ENCODE results near the gene PPM1L. TPM values are rescaled to one million over a fixed set of nuclear protein-coding genes. Genes with fewer than 3 reads are reported as not detected.
"Not testable (repeated sequence)": the region's sequence is repeated elsewhere in the genome, so short reads cannot be mapped to it uniquely, and the experiment has no call there.

Gene PPM1L
- total and polyA plus RNA-seq, 2 donors: 20.2 to 24.2 TPM

DNA sequence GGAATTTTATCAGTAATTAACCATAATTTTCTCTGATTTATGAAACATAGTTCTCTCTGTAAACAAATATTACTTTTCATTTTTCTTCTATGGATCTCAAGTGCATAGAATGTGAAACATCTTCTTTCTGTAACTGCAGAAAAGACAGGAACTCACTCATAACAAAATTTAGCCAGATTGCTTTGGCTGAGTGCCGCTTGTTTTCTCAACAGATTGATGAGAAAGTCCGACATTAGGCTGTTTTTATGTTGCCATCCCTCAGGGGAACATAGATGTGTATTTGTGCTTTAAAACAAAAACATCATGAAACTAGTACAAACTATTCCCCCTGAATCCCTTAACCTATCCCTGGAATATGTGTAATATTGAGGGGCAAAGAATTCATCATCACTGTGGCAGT is 194.9 kb downstream of the PPM1L start:
- H3K27ac ChIP-seq (ENCODE audit: low read depth): no peak overlapping the region
- DNase-seq (ENCODE audit: extremely low spot score): no peak
- no peak overlapping the region for H3K4me3 ChIP-seq (ENCODE audit: low read depth, low read length)
- no peaks in the 10 kb centered on the region for H3K4me1 ChIP-seq (ENCODE audit: insufficient read depth)
- 85% methylated on average over 2 of the region's 2 CpGs for WGBS
- no peaks in the 10 kb centered on the region for H3K36me3 ChIP-seq (ENCODE audit: insufficient read depth)

- Histone ChIP-seq H3K27ac (ENCODE audit: low read depth) (no peak overlapping the region), H3K4me3 (ENCODE audit: low read depth, low read length) (no peak overlapping the region), H3K4me1 (ENCODE audit: insufficient read depth) (no peaks in the 10 kb centered on the region), H3K36me3 (ENCODE audit: insufficient read depth) (no peaks in the 10 kb centered on the region)
- no peak for DNase-seq (ENCODE audit: extremely low spot score)
- 75% methylated on average over 8 of the region's 8 CpGs for WGBS
Measured at GRCh38 chr3:160951642-160952487, 195.8 kb downstream of the PPM1L start.

- Histone ChIP-seq H3K4me1 (ENCODE audit: insufficient read depth) (no peaks in the 10 kb centered on the region), H3K27ac (ENCODE audit: low read depth) (no peak overlapping the region), H3K4me3 (ENCODE audit: low read depth, low read length) (no peak overlapping the region), H3K36me3 (ENCODE audit: insufficient read depth) (no peaks in the 10 kb centered on the region)
- DNase-seq (ENCODE audit: extremely low spot score): no peak
- 87% methylated on average over 3 of the region's 3 CpGs for WGBS
Measured at GRCh38 chr3:160953686-160954085, 197.7 kb downstream of the PPM1L start.

DNA sequence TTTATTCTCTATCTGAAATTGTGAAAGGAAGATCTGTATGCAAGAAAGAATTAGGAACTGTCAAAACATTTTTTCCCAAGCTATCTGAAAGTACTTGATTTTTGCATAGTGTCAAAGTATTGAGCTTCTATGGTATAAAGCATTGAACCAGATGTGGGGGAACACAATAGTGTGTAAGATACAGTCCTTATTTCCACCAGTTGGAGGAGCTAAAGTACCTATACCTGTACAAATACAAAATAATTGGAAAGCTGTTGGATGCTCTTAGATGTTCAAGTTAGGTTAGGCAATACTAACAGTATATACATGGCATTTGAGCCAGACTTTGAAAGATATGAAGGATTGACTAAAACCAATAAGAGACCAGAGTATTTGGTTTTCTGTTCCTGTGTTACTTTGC is 200.8 kb downstream of the PPM1L start:
- H3K36me3 ChIP-seq (ENCODE audit: insufficient read depth): no peaks in the 10 kb centered on the region
- DNase-seq (ENCODE audit: extremely low spot score): no peak
- no peak overlapping the region for H3K27ac ChIP-seq (ENCODE audit: low read depth)
- H3K4me3 ChIP-seq (ENCODE audit: low read depth, low read length): no peak overlapping the region
- no peaks in the 10 kb centered on the region for H3K4me1 ChIP-seq (ENCODE audit: insufficient read depth)

DNA sequence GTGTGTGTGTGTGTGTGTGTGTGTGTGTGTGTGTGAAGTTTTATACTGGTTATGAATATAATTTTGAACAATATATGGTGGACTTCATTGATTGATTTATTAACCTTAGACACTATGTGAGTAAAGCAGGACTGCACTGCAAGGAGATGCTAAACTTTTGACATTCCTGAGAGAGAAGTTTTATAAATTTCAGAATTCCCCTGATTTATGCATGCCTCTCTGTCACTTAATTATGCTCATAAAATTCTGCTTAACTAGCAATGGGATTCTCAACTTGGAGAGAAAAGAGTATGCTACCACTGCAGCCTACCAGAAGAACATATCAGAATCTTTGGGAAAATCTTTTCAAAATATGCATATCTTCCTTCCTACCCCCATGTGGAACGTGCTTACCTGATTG is 204.5 kb downstream of the PPM1L start:
- H3K4me3 ChIP-seq (ENCODE audit: low read depth, low read length): no peak overlapping the region
- no peak overlapping the region for H3K27ac ChIP-seq (ENCODE audit: low read depth)

GRCh38 chr3:160963949-160964348 is 207.9 kb downstream of the PPM1L start:
- Histone ChIP-seq H3K4me1 (ENCODE audit: insufficient read depth) (no peaks in the 10 kb centered on the region), H3K36me3 (ENCODE audit: insufficient read depth) (no peaks in the 10 kb centered on the region), H3K27ac (ENCODE audit: low read depth) (no peak overlapping the region), H3K4me3 (ENCODE audit: low read depth, low read length) (no peak overlapping the region)
- 17% methylated on average over 1 of the region's 1 CpG for WGBS
- no peak for DNase-seq (ENCODE audit: extremely low spot score)

More for the DNA sequence above, 204.5 kb downstream of the PPM1L start:
- 77% methylated on average over 1 of the region's 1 CpG for WGBS
- Histone ChIP-seq H3K4me1 (ENCODE audit: insufficient read depth) (no peaks in the 10 kb centered on the region), H3K36me3 (ENCODE audit: insufficient read depth) (no peaks in the 10 kb centered on the region)
- no peak for DNase-seq (ENCODE audit: extremely low spot score)

- Histone ChIP-seq H3K4me3 (ENCODE audit: low read depth, low read length) (no peak overlapping the region), H3K36me3 (ENCODE audit: insufficient read depth) (no peaks in the 10 kb centered on the region), H3K4me1 (ENCODE audit: insufficient read depth) (no peaks in the 10 kb centered on the region), H3K27ac (ENCODE audit: low read depth) (no peak overlapping the region)
- WGBS: 10% methylated on average over 2 of the region's 2 CpGs
- no peak for DNase-seq (ENCODE audit: extremely low spot score)
Measured at GRCh38 chr3:160968761-160969160, 212.7 kb downstream of the PPM1L start.

- Histone ChIP-seq H3K4me3 (ENCODE audit: low read depth, low read length) (no peak overlapping the region), H3K27ac (ENCODE audit: low read depth) (no peak overlapping the region), H3K36me3 (ENCODE audit: insufficient read depth) (no peaks in the 10 kb centered on the region), H3K4me1 (ENCODE audit: insufficient read depth) (no peaks in the 10 kb centered on the region)
- no peak for DNase-seq (ENCODE audit: extremely low spot score)
- 9% methylated on average over 2 of the region's 2 CpGs for WGBS
Measured at GRCh38 chr3:160973067-160973809, 217.2 kb downstream of the PPM1L start.

GRCh38 chr3:160977773-160978172 is 221.7 kb downstream of the PPM1L start:
- Histone ChIP-seq H3K27ac (ENCODE audit: low read depth) (no peak overlapping the region), H3K4me3 (ENCODE audit: low read depth, low read length) (no peak overlapping the region), H3K4me1 (ENCODE audit: insufficient read depth) (no peaks in the 10 kb centered on the region), H3K36me3 (ENCODE audit: insufficient read depth) (no peaks in the 10 kb centered on the region)
- DNase-seq (ENCODE audit: extremely low spot score): no peak

DNA sequence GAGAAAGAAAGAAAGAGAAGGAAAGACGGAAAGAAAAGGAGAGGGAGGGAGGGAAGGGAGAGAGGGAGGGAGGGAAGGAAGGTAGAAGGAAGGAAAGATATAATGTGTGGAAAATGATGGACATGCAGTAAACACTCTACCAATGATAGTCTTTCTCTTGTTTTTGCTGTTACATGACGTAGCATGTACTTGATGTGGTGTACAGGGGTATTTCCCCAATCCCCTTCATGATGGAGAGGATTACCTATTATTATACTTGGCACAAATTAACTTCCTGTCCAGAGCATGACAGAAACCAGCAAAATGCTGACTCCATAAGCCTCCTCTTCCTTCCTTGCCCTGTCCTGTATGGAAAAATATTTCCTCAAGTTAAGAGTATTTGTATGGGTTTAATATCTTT is 224.7 kb downstream of the PPM1L start:
- H3K4me1 ChIP-seq (ENCODE audit: insufficient read depth): no peaks in the 10 kb centered on the region
- WGBS: 82% methylated on average over 2 of the region's 2 CpGs
- H3K36me3 ChIP-seq (ENCODE audit: insufficient read depth): no peaks in the 10 kb centered on the region
- no peak overlapping the region for H3K4me3 ChIP-seq (ENCODE audit: low read depth, low read length)
- no peak for DNase-seq (ENCODE audit: extremely low spot score)
- no peak overlapping the region for H3K27ac ChIP-seq (ENCODE audit: low read depth)

DNA sequence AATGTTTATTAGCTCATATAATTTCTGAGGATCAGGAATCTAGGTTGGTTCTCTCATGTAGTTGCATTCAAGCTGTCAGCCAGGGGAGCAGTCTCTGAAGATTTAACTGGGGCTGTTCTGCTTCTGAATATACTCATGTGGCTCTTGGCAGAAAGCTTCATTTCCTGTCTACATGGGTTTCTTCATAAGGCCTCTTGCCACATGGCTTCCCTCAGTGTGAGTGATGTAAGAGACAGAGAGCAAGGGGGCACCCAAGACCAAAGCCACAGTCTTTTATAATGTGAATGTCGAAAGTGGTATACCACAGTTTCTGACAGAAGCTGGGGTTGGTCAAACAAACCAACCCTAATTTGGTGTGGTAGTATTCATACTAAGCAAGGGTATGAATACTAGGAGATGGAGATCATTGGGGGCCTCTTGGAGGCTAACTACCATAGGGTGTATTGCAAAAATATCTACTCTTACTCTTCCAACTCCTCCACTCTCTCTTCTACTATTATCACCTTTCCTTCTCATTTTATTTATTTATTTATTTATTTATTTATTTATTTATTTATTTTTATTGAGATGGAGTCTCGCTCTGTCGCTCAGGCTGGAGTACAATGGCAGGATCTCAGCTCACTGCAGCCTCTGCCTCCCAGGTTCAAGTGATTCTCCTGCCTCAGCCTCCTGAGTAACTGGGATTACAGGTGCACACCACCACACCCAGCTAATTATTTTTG is 225.3 kb downstream of the PPM1L start:
- WGBS: 94% methylated on average over 3 of the region's 3 CpGs
- no peak for DNase-seq (ENCODE audit: extremely low spot score)
- no peak overlapping the region for H3K4me3 ChIP-seq (ENCODE audit: low read depth, low read length)

GRCh38 chr3:160982491-160982890 is 226.5 kb downstream of the PPM1L start:
- Histone ChIP-seq H3K36me3 (ENCODE audit: insufficient read depth) (no peaks in the 10 kb centered on the region), H3K4me1 (ENCODE audit: insufficient read depth) (no peaks in the 10 kb centered on the region), H3K27ac (ENCODE audit: low read depth) (no peak overlapping the region), H3K4me3 (ENCODE audit: low read depth, low read length) (no peak overlapping the region)
- WGBS: 56% methylated on average over 1 of the region's 1 CpG
- DNase-seq (ENCODE audit: extremely low spot score): no peak

More for the DNA sequence above, 225.3 kb downstream of the PPM1L start:
- H3K4me1 ChIP-seq (ENCODE audit: insufficient read depth): no peaks in the 10 kb centered on the region
- no peaks in the 10 kb centered on the region for H3K36me3 ChIP-seq (ENCODE audit: insufficient read depth)
- H3K27ac ChIP-seq (ENCODE audit: low read depth): no peak overlapping the region

- not testable (repeated sequence) for H3K36me3 ChIP-seq (ENCODE audit: insufficient read depth); H3K4me3 ChIP-seq (ENCODE audit: low read depth, low read length); H3K27ac ChIP-seq (ENCODE audit: low read depth); H3K4me1 ChIP-seq (ENCODE audit: insufficient read depth); DNase-seq (ENCODE audit: extremely low spot score)
- WGBS: 85% methylated on average over 6 of the region's 6 CpGs
Measured at GRCh38 chr3:160983900-160984299, 227.9 kb downstream of the PPM1L start.

DNA sequence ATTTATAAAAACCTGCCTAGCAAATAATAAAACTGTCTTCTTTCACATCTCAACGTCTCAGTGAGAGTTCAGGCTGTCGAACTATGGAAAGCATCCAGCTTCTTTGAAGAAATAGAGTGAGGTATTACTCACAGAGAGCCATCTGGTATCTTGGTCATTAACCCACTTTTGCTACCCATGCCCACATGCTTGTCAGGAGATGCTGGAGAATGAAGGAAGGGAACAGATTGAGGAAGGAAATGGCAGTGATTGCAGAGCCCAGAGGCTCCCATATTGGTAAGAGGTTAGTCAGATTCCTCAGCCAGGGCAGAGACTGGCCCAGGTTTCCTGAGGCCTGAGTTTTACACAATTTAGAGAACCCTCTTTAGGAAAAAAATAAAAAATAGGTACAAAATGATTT is 230.0 kb downstream of the PPM1L start:
- no peak overlapping the region for H3K4me3 ChIP-seq (ENCODE audit: low read depth, low read length)
- no peak for DNase-seq (ENCODE audit: extremely low spot score)
- 37% methylated on average over 2 of the region's 2 CpGs for WGBS
- H3K4me1 ChIP-seq (ENCODE audit: insufficient read depth): no peaks in the 10 kb centered on the region
- H3K36me3 ChIP-seq (ENCODE audit: insufficient read depth): no peaks in the 10 kb centered on the region
- no peak overlapping the region for H3K27ac ChIP-seq (ENCODE audit: low read depth)
